A549 (cell line): Measurements from ENCODE around the gene PNLDC1. TPM values are rescaled to one million over a fixed set of nuclear protein-coding genes. Genes with fewer than 3 reads are reported as not detected.

Experiments used
- ATAC-seq, 2 experiments: fragments of 200-7000 bp in 1 of 2; fragments of >200 bp in 1 of 2; cut with Nextera tagmentation in 1 of 2; cut with Tn5 transposase in 1 of 2; 3 replicates each; pipeline versions ENCODE4 v1.8.0 to v1.9.1; 2018 to 2020; ENCODE audit warnings: mild to moderate bottlenecking in 1 of 2, moderate library complexity in 1 of 2
- CTCF ChIA-PET: fragments of 300-600 bp; sonication (Branson Sonifier 250); formaldehyde crosslinking; extraction: SDS; loops from one replicate; lab custom pipeline; 2021; ENCODE audit warnings: antibody characterized with exemption, inconsistent platforms; lab: Yijun Ruan, JAX
- POLR2A ChIA-PET: fragments of 350-600 bp; formaldehyde crosslinking; extraction: SDS; loops from one replicate; lab custom pipeline; 2021; ENCODE audit warnings: antibody characterized with exemption, inconsistent platforms; lab: Yijun Ruan, JAX
- DNase-seq, 2 experiments: peaks; one replicate each; pipeline versions ENCODE4 v3.0.0 to v3.0.0-alpha.2; 2011 to 2016; ENCODE audit warnings: low read depth in 1 of 2, low spot score in 1 of 2
- FAIRE-seq: peaks from 2 replicates; lab custom pipeline; 2011; peaks lifted over from hg19 to GRCh38; lab: Jason Lieb, UNC
- H3K27ac ChIP-seq, 2 experiments: fragments of >200 bp; sonication (Bioruptor Twin); formaldehyde crosslinking; 3 replicates each; pipeline ENCODE4 v1.5.1; 2016 to 2017
- H3K4me1 ChIP-seq: fragments of >200 bp; sonication (Bioruptor Twin); formaldehyde crosslinking; 3 replicates; pipeline ENCODE4 v1.6.1; 2016
- H3K4me2 ChIP-seq: fragments of >200 bp; sonication (Bioruptor Twin); formaldehyde crosslinking; 3 replicates; pipeline ENCODE4 v1.6.1; 2016
- H3K4me3 ChIP-seq: fragments of >200 bp; sonication (Bioruptor Twin); formaldehyde crosslinking; 3 replicates; pipeline ENCODE4 v1.5.1; 2016
- H3K9me3 ChIP-seq: fragments of >200 bp; sonication (Bioruptor Twin); formaldehyde crosslinking; 3 replicates; pipeline ENCODE4 v1.6.1; 2016
- CBX8 ChIP-seq: fragments of 200-600 bp; sonication (generic); IDR thresholded peaks from 2 replicates; pipeline ENCODE4 v1.6.1; 2016
- CEBPB ChIP-seq, 2 experiments: fragments of >200 bp in 1 of 2; sonication (Bioruptor Twin) in 1 of 2; formaldehyde crosslinking in 1 of 2; IDR thresholded peaks; 2 replicates each; pipeline ENCODE4 v1.6.1; 2012 to 2016
- CHD4 ChIP-seq: fragments of 200-600 bp; sonication (generic); IDR thresholded peaks from 2 replicates; pipeline ENCODE4 v1.6.1; 2016; ENCODE audit warnings: antibody characterized with exemption, mild to moderate bottlenecking, borderline replicate concordance
- EHMT2 ChIP-seq: fragments of 200-600 bp; sonication (generic); IDR thresholded peaks from 2 replicates; pipeline ENCODE4 v1.6.1; 2016; ENCODE audit warnings: antibody characterized with exemption, low read depth, mild to moderate bottlenecking, moderate library complexity
- EP300 ChIP-seq, 2 experiments: fragments of >200 bp; sonication (Bioruptor Twin); formaldehyde crosslinking; IDR thresholded peaks; 2 replicates in 1 of 2; 3 replicates in 1 of 2; pipeline ENCODE4 v1.6.1; 2016 to 2017
- ESRRA ChIP-seq: fragments of 150-350 bp; IDR thresholded peaks from 2 replicates; pipeline ENCODE4 v1.6.1; 2014; ENCODE audit warnings: mild to moderate bottlenecking, low read length, borderline replicate concordance
- FOXS1 ChIP-seq: fragments of 250-450 bp; sonication (Bioruptor Pico); IDR thresholded peaks from 2 replicates; pipeline ENCODE4 v1.5.0; 2020; ENCODE audit warnings: mild to moderate bottlenecking, moderate library complexity
- HOXA7 ChIP-seq: fragments of 250-450 bp; sonication (Bioruptor Pico); IDR thresholded peaks from 2 replicates; pipeline ENCODE4 v1.5.0; 2020; ENCODE audit warnings: mild to moderate bottlenecking, moderate library complexity
- HOXB13 ChIP-seq: fragments of 250-450 bp; sonication (Bioruptor Pico); IDR thresholded peaks from 2 replicates; pipeline ENCODE4 v1.5.0; 2020; ENCODE audit warnings: low read depth, mild to moderate bottlenecking, moderate library complexity
- JUN ChIP-seq, 2 experiments: fragments of >200 bp; sonication (Bioruptor Twin); formaldehyde crosslinking; IDR thresholded peaks; 2 replicates in 1 of 2; 3 replicates in 1 of 2; pipeline ENCODE4 v1.6.1; 2016 to 2017
- KDM1A ChIP-seq: fragments of 200-600 bp; sonication (generic); IDR thresholded peaks from 2 replicates; pipeline ENCODE4 v1.6.1; 2016; ENCODE audit warnings: low read depth, mild to moderate bottlenecking
- KDM5A ChIP-seq: fragments of 200-600 bp; sonication (generic); IDR thresholded peaks from 2 replicates; pipeline ENCODE4 v1.6.1; 2016; ENCODE audit warnings: antibody characterized with exemption, mild to moderate bottlenecking
- MAFK ChIP-seq: fragments of 450-650 bp; IDR thresholded peaks from 2 replicates; pipeline ENCODE4 v1.6.1; 2014; ENCODE audit not compliant: partially characterized antibody
- MAZ ChIP-seq: fragments of 150-350 bp; IDR thresholded peaks from 2 replicates; pipeline ENCODE4 v1.6.1; 2014; ENCODE audit warnings: antibody characterized with exemption, low read depth, low read length, borderline replicate concordance
- MYC ChIP-seq: IDR thresholded peaks from 2 replicates; pipeline ENCODE4 v1.6.1; 2012; ENCODE audit warnings: mild to moderate bottlenecking, inconsistent platforms, low read length, improper control_type of control experiment, borderline replicate concordance
- NR3C1 ChIP-seq: fragments of >200 bp; sonication (Bioruptor Twin); formaldehyde crosslinking; IDR thresholded peaks from 3 replicates; pipeline ENCODE4 v1.6.1; 2017
- RARB ChIP-seq: fragments of 250-450 bp; sonication (Bioruptor Pico); IDR thresholded peaks from 2 replicates; pipeline ENCODE4 v1.8.0; 2021; ENCODE audit warnings: mild to moderate bottlenecking, moderate library complexity
- RCOR1 ChIP-seq: fragments of 150-350 bp; IDR thresholded peaks from 2 replicates; pipeline ENCODE4 v1.6.1; 2014; ENCODE audit warnings: antibody characterized with exemption, low read length, low read depth
- RNF2 ChIP-seq: fragments of 200-600 bp; sonication (generic); IDR thresholded peaks from 2 replicates; pipeline ENCODE4 v1.6.1; 2016; ENCODE audit warnings: low read depth, mild to moderate bottlenecking, antibody characterized with exemption, moderate library complexity, borderline replicate concordance
- SMC3 ChIP-seq: fragments of >200 bp; sonication (Bioruptor Twin); formaldehyde crosslinking; IDR thresholded peaks from 3 replicates; pipeline ENCODE4 v1.6.1; 2018; ENCODE audit warnings: inconsistent platforms
- TFCP2L1 ChIP-seq: fragments of 250-450 bp; sonication (Bioruptor Pico); IDR thresholded peaks from 2 replicates; pipeline ENCODE4 v1.5.0; 2021; ENCODE audit warnings: mild to moderate bottlenecking
- USF2 ChIP-seq: fragments of 450-650 bp; IDR thresholded peaks from 2 replicates; pipeline ENCODE4 v1.6.1; 2014; ENCODE audit warnings: antibody characterized with exemption
- WGBS: methylation state at CpG from one replicate; pipeline ENCODE4 v1.1.6; 2017; ENCODE audit errors: missing lambda C conversion rate; 5-methylcytosine and 5-hydroxymethylcytosine counted together
- polyA plus RNA-seq, 4 experiments: library from polyadenylated mRNA; depleted of rRNA in 3 of 4; stranded (reverse); fragments of >200 nt; fragmentation: RNase III in 1 of 4; extraction: RNeasy Plus Mini Kit Qiagen cat#74134 plus additional on column Dnase treatment in 1 of 4; gene quantifications; 2 replicates in 3 of 4; 3 replicates in 1 of 4; pipeline ENCODE4 v1.2.3, GENCODE V29; 2011 to 2017
- TF ChIP-seq, protein P1 (sequence below): IDR thresholded peaks from 2 replicates; pipeline ENCODE4 v1.6.1; 2012
- TF ChIP-seq, protein P2 (sequence below): fragments of 250-450 bp; sonication (Bioruptor Pico); IDR thresholded peaks from 2 replicates; pipeline ENCODE4 v1.5.0; 2020; ENCODE audit warnings: low read depth, mild to moderate bottlenecking, moderate library complexity

The PNLDC1 gene
- polyA plus RNA-seq, 2 of the 4 experiments (the other 2 are of a cell fraction) = 0.09 to 0.13 TPM

DNA sequence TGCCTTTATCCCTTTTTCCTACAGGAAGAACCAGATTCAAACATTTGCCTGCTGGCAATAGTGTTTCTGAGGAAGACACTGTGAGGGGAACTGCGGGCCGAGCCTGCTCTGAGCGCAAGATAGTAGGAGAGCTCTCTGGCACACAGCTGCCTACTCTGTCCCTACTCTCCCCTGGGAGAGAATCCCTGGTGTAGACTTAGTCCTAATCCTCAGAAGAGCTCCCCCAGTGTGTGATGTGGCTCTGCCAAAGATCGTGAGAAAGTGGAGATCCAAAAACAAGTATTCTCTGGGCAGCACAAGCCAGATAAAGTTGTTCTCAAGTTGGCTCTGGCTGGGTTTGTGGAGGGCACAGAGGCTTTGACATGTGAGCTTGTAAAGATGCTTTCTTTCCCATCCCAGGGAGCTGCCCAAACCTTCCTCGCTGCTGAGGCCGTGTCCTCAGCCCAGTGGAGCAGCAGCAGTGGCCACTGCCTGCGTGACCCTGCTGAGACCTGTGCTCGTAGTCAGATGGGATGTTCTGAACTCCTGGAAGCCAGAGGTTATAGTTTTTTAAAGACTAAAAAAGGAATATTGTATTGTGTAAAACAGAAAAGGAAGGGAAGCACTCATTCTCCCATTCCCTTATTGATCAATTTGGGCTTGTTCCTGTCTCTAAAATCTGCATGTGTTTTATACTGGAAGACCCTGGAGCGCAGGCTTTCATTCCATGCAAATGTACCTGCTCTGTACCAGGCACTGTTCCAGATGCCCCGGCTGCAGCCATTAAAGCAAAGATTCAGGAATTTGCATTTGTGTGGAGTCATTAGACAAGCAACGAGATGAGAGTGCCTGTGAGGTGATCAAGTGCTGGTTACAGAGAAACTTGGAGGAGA is 30.7 kb downstream of the PNLDC1 start (continued):
- TF ChIP-seq, protein P1, sequence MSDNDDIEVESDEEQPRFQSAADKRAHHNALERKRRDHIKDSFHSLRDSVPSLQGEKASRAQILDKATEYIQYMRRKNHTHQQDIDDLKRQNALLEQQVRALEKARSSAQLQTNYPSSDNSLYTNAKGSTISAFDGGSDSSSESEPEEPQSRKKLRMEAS = no peak

GRCh38 chr6:159831373-159831679 is 31.2 kb downstream of the PNLDC1 start:
- Histone ChIP-seq H3K9me3 (no peaks in the 10 kb centered on the region), H3K4me3 (no peak overlapping the region), H3K4me2 (no peak overlapping the region), H3K27ac (no peak overlapping the region), H3K4me1 (no peaks in the 10 kb centered on the region)
- ATAC-seq (no peak; a peak in 1 of 6 replicates), FAIRE-seq (no peak), DNase-seq (no peak)
- CTCF ChIA-PET = no interaction called here
- POLR2A ChIA-PET = no interaction called here
- 52% methylated on average over 4 of the region's 4 CpGs for whole genome bisulfite sequencing
- no peak for TF ChIP-seq FOXS1 (CRISPR knock-in tag)
- TF ChIP-seq JUN (IDR thresholded peaks at IDR 0.05) = no peak
- no peak for TF ChIP-seq RARB
- no peak for TF ChIP-seq USF2
- TF ChIP-seq HOXA7 (CRISPR knock-in tag) = no peak
- no peak for TF ChIP-seq KDM5A
- TF ChIP-seq EHMT2 = no peak
- TF ChIP-seq, protein P2, sequence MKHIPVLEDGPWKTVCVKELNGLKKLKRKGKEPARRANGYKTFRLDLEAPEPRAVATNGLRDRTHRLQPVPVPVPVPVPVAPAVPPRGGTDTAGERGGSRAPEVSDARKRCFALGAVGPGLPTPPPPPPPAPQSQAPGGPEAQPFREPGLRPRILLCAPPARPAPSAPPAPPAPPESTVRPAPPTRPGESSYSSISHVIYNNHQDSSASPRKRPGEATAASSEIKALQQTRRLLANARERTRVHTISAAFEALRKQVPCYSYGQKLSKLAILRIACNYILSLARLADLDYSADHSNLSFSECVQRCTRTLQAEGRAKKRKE (CRISPR knock-in tag) = no peak
- TF ChIP-seq CHD4 = no peak

GRCh38 chr6:159832946-159833345 is 32.9 kb downstream of the PNLDC1 start:
- no peaks in the 10 kb centered on the region for H3K4me1 ChIP-seq
- DNase-seq = no peak
- no peak overlapping the region for H3K4me3 ChIP-seq
- TF ChIP-seq MAZ (no peak), CBX8 (no peak), SMC3 (no peak), TFCP2L1 (CRISPR knock-in tag) (no peak), RARB (no peak), EP300 (IDR thresholded peaks at IDR 0.05) (no peak), RCOR1 (no peak), USF2 (no peak), NR3C1 (no peak), KDM1A (no peak), ESRRA (no peak), CEBPB (IDR thresholded peaks at IDR 0.05) (no peak), MYC (no peak), MAFK (no peak), RNF2 (no peak), FOXS1 (CRISPR knock-in tag) (no peak), HOXB13 (no peak)
- TF ChIP-seq, all 56 proteins: peak for 0
- ATAC-seq (no peak), FAIRE-seq (no peak)
- no peak overlapping the region for H3K4me2 ChIP-seq
- ChIA-PET CTCF (no interaction called here), POLR2A (no interaction called here)
- no peaks in the 10 kb centered on the region for H3K9me3 ChIP-seq
- 69% methylated on average over 4 of the region's 4 CpGs for WGBS
- H3K27ac ChIP-seq = no peak overlapping the region
